Measurements from ENCODE around the gene P2RY6. TPM values are rescaled to one million over a fixed set of nuclear protein-coding genes. Genes with fewer than 3 reads are reported as not detected.

Gene P2RY6
- total RNA-seq, 4 donors from 2014 or later = 0.78 to 2.8 (median 1.1) TPM; not detected in 1

DNA sequence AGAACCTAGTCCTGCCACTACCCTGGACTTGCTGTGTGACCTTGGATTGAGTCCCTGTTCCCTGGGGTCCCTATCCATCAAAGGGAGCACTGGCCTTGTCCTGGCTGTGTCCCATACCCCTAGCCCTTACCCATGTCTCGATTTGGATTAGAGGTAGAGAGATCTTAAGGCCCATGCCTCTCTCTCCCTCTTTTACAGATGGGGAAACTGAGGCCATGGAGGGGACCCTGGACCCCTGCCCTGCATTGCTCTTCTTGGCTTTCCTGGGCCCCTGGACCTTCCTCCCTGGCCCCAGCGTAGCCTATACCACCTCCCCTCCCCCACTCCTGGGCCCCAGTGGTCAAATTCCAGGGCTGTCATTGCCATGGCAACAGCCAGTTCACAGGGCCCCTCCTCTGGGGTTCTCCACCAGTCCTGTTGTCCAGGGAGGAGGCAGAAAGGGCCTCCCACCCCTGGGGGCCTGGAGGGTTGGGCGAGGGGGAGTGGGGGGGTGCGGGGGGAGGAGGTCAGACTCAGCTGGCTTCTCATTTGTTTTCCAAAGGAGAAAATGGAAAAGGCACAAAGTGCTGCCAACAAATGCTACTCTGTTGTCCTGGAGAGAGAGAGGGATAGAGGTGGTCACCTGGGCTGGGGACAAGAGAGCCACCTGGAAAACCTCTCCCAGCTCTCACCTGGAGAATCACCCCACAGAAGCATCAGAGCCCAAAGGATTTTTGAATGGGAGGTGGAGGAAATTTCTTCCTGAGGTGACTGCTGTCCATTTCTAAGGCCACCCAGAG, 59.2 kb downstream of the P2RY6 start:
- H3K4me3 ChIP-seq = no peak overlapping the region
- H3K4me1 ChIP-seq = peaks cover 9 to 16% of the 10 kb centered on the region in 2 donors
- no peak for ATAC-seq
- peak overlapping the region in 3 of 4 donors; percentile 11 to 55 (median 37) for H3K27ac ChIP-seq
- intact Hi-C loops (cut with DNase I; ENCODE audit: low total_unique reads) (loop anchor here (5.0 to 10.0 kb wide), 2 partner anchors 144 to 497 kb away; no protein-coding TSS in a partner anchor), in situ Hi-C loops (cut with MboI; ENCODE audit: low sequenced_read_pairs in 4 of 4) (no loop called here)
- H3K27me3 ChIP-seq = no peaks in the 10 kb centered on the region
- H3K36me3 ChIP-seq = no peaks in the 10 kb centered on the region
- DNase-seq = no peak
- no peaks in the 10 kb centered on the region for H3K9me3 ChIP-seq
- no peak for TF ChIP-seq POLR2A (IDR thresholded peaks at IDR 0.05)
- TF ChIP-seq, protein P1, sequence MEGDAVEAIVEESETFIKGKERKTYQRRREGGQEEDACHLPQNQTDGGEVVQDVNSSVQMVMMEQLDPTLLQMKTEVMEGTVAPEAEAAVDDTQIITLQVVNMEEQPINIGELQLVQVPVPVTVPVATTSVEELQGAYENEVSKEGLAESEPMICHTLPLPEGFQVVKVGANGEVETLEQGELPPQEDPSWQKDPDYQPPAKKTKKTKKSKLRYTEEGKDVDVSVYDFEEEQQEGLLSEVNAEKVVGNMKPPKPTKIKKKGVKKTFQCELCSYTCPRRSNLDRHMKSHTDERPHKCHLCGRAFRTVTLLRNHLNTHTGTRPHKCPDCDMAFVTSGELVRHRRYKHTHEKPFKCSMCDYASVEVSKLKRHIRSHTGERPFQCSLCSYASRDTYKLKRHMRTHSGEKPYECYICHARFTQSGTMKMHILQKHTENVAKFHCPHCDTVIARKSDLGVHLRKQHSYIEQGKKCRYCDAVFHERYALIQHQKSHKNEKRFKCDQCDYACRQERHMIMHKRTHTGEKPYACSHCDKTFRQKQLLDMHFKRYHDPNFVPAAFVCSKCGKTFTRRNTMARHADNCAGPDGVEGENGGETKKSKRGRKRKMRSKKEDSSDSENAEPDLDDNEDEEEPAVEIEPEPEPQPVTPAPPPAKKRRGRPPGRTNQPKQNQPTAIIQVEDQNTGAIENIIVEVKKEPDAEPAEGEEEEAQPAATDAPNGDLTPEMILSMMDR (IDR thresholded peaks at IDR 0.05 in 4 of 5, conservative IDR thresholded peaks at IDR 0.05 in 1 of 5) = no peak

DNA sequence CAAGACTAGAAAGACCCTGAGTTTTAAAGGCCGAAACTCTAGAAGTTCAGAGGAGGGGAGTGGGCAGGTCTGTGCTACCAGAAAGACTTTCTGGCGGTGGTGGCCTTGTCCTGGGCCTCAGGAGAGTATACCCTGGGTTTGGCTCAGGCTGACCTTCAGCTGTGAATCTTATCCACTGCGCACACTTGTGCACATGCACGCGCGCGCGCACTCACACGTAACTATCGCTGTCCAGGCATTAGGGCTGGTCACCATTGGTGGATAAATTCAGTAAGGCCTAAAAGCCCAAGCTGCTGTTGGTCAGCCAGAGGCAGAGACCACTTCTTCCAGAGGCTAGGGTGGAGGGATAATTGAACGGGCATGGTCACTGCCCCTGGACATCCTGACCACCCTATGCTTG, 61.0 kb downstream of the P2RY6 start:
- H3K4me3 ChIP-seq = no peak overlapping the region
- in situ Hi-C loops (cut with MboI; ENCODE audit: low sequenced_read_pairs in 4 of 4) = no loop called here
- intact Hi-C loops (cut with DNase I; ENCODE audit: low total_unique reads) = loop anchor here (5.0 to 10.0 kb wide), 2 partner anchors 146 to 498 kb away; no protein-coding TSS in a partner anchor
- H3K9me3 ChIP-seq = no peaks in the 10 kb centered on the region
- TF ChIP-seq POLR2A (IDR thresholded peaks at IDR 0.05) = no peak
- TF ChIP-seq, protein P1 (IDR thresholded peaks at IDR 0.05 in 4 of 5, conservative IDR thresholded peaks at IDR 0.05 in 1 of 5) = no peak
- H3K36me3 ChIP-seq = no peaks in the 10 kb centered on the region
- ATAC-seq = no peak
- no peak for DNase-seq
- H3K4me1 ChIP-seq = peaks cover 9 to 10% of the 10 kb centered on the region in 2 donors
- no peaks in the 10 kb centered on the region for H3K27me3 ChIP-seq
- peak overlapping the region in 3 of 4 donors; percentile 53 to 69 (median 59) for H3K27ac ChIP-seq

DNA sequence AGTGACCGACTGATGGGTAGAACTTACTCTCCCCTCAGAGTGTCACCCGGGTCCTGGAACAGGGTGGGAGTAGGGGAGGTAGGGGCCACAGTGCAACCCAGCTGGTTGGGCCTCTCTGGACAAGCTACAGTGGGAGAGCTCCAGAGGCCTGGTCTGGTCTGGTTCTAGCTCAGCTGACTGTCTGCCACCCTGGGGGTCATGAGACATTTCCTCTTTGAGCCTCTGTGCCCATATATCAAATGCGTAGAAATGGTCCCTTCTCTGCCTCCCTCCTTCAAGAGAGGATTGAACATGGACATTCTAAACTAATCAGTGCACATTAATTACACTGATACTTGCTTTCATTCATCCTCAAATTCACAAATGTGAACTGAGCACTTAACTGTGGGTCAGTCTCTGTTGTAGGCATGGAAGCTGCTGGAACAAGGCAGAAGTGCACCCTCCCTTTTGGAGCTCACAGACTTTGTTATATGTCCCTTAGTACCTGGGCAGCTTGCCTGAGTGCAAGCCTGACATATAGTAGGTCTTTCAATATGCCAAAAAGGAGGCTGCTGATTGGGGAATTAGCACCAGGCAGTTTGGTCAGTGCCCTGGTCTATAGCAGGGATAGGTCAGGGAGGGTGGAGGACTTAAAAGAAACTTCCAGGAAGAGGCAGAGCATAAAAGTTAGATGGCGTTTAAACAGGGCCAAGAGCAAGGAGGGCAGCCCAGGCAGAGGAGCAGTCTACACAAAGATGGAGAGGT, 61.7 kb downstream of the P2RY6 start:
- ATAC-seq = no peak

DNA sequence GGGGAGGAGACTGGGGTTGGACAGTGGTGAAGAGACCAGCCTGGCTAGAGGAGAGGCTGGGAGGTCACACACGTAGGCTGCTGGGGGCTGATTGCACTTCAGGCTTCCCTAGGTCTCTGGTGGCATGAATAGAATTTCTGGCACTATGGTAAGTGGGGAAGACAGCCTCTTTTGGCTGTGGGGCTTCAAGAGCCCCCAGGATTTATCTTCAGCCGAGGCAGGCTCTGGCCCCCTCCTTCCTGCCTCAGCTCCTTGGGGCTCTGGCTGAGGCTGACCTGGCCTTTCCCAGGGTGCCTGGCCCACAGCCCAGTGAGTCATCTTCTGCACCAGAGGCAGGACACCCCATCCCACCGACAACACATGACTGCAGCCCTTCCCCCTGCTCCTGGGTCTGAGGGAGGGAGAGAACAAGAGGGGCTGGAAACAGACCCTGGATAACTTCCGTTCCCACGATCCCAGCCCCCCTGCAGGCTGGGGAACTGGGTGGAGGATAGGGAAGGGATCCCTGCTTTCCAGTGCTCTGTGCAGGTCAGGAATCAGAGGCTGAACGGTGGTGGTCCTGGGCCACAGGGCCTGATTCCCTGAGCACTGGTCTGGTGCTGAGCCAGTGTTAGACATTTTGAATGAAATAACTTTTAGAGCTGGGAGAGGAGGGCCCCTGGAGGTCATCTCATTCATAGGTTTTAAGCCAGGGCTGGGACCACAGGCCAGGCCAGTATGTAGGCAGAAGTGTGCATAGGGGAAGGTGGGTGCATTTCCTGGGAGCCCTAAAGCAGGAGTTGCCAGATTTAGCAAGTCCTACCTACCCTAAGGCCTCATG, 62.5 kb downstream of the P2RY6 start:
- Histone ChIP-seq H3K27me3 (no peaks in the 10 kb centered on the region), H3K4me1 (peaks cover 10 to 12% of the 10 kb centered on the region in 2 donors), H3K36me3 (no peaks in the 10 kb centered on the region), H3K4me3 (no peak overlapping the region), H3K27ac (peak overlapping the region; percentile 53 to 69 (median 58)), H3K9me3 (no peaks in the 10 kb centered on the region)
- in situ Hi-C loops (cut with MboI; ENCODE audit: low sequenced_read_pairs in 4 of 4) = loop anchor here in 3 of 4 donors (5.0 kb wide), 1 partner anchor 32 kb away; no protein-coding TSS in a partner anchor
- ATAC-seq = peak; percentile 50 to 56
- peak; percentile 52 to 69 for DNase-seq
- TF ChIP-seq, protein P1 (IDR thresholded peaks at IDR 0.05 in 4 of 5, conservative IDR thresholded peaks at IDR 0.05 in 1 of 5) = no peak
- TF ChIP-seq POLR2A (IDR thresholded peaks at IDR 0.05) = no peak
- intact Hi-C loops (cut with DNase I; ENCODE audit: low total_unique reads) = loop anchor here (1.0 to 10.0 kb wide), 3 partner anchors 27 to 500 kb away; no protein-coding TSS in a partner anchor

More for the DNA sequence above, 61.7 kb downstream of the P2RY6 start:
- Histone ChIP-seq H3K9me3 (no peaks in the 10 kb centered on the region), H3K4me1 (peaks cover 9 to 10% of the 10 kb centered on the region in 2 donors), H3K4me3 (no peak overlapping the region), H3K27ac (peak overlapping the region; percentile 53 to 69 (median 58)), H3K36me3 (no peaks in the 10 kb centered on the region), H3K27me3 (no peaks in the 10 kb centered on the region)
- TF ChIP-seq, protein P1 (IDR thresholded peaks at IDR 0.05 in 4 of 5, conservative IDR thresholded peaks at IDR 0.05 in 1 of 5) = no peak
- TF ChIP-seq POLR2A (IDR thresholded peaks at IDR 0.05) = no peak
- no peak for DNase-seq
- intact Hi-C loops (cut with DNase I; ENCODE audit: low total_unique reads) = loop anchor here (5.0 to 10.0 kb wide), 2 partner anchors 147 to 499 kb away; no protein-coding TSS in a partner anchor
- in situ Hi-C loops (cut with MboI; ENCODE audit: low sequenced_read_pairs in 4 of 4) = no loop called here
